K562 (cell line): ENCODE measurements around the gene PRUNE1. TPM values are rescaled to one million over a fixed set of nuclear protein-coding genes. Genes with fewer than 3 reads are reported as not detected.

Experiments used
- ARHGAP35 ChIP-seq: fragments of 450-650 bp; IDR thresholded peaks from 2 replicates; pipeline ENCODE4 v1.6.1; 2018; ENCODE audit not compliant: partially characterized antibody
- HMG20B ChIP-seq: fragments of 250-450 bp; sonication (Bioruptor Pico); IDR thresholded peaks from 2 replicates; pipeline ENCODE4 v1.5.0; 2021; ENCODE audit warnings: mild to moderate bottlenecking
- JUND ChIP-seq, 2 experiments: IDR thresholded peaks; 2 replicates in 1 of 2; 3 replicates in 1 of 2; pipeline ENCODE4 v1.6.1; 2011; ENCODE audit warnings: borderline replicate concordance in 2 of 2, low read depth in 2 of 2, low read length in 2 of 2, improper control_type of control experiment in 1 of 2, missing biosample characterization in 1 of 2, missing genetic modification characterization in 1 of 2, missing genetic modification reagents in 1 of 2
- MCM2 ChIP-seq: fragments of 450-650 bp; IDR thresholded peaks from 2 replicates; pipeline ENCODE4 v1.6.1; 2017; ENCODE audit warnings: low read depth, mild to moderate bottlenecking
- RAD21 ChIP-seq, 2 experiments: fragments of 250-450 bp in 1 of 2; fragments of 450-650 bp in 1 of 2; sonication (Bioruptor Pico) in 1 of 2; formaldehyde crosslinking in 1 of 2; IDR thresholded peaks in 1 of 2; conservative IDR thresholded peaks in 1 of 2; 2 replicates each; pipeline versions ENCODE4 v1.4.0 to v1.8.0; 2020 to 2022; ENCODE audit warnings: mild to moderate bottlenecking in 2 of 2, moderate library complexity in 1 of 2
- RUNX1 ChIP-seq: sonication (generic); IDR thresholded peaks from 2 replicates; pipeline ENCODE4 v1.6.1; 2016; ENCODE audit warnings: antibody characterized with exemption, low read depth
- SMARCC2 ChIP-seq: fragments of 450-650 bp; IDR thresholded peaks from 2 replicates; pipeline ENCODE4 v1.6.1; 2017; ENCODE audit warnings: antibody characterized with exemption, moderate library complexity, mild to moderate bottlenecking, low read depth
- ZC3H11A ChIP-seq: IDR thresholded peaks from 2 replicates; pipeline ENCODE4 v1.6.1; 2012; ENCODE audit warnings: low read depth, low read length, improper control_type of control experiment
- ZFP36 ChIP-seq: fragments of 150-350 bp; IDR thresholded peaks from 2 replicates; pipeline ENCODE4 v1.6.1; 2018; ENCODE audit warnings: low read length, low read depth; ENCODE audit not compliant: partially characterized antibody
- polyA plus RNA-seq, 8 experiments: library from polyadenylated mRNA; depleted of rRNA in 4 of 8; stranded (reverse) in 5 of 8; unstranded in 3 of 8; fragments of >200 nt; fragmentation: Nextera tagmentation in 2 of 8; fragmentation: Illumina TruSeq in 1 of 8; extraction: Ambion mirVana in 2 of 8; extraction: Trizol in 1 of 8; gene quantifications; 2 replicates each; pipeline versions ENCODE4 v1.2.1 to v1.2.3, GENCODE V29; 2011 to 2014; ENCODE audit warnings: inconsistent platforms in 1 of 8, missing spikeins in 1 of 8
- total RNA-seq, 7 experiments: library from RNA; depleted of rRNA in 6 of 7; stranded (reverse); fragments of >200 nt in 6 of 7; fragmentation: Illumina TruSeq in 2 of 7; extraction: Trizol in 2 of 7; gene quantifications; 2 replicates each; pipeline versions ENCODE4 v1.2.1 to v1.2.3, GENCODE V29; 2011 to 2021; ENCODE audit warnings: low replicate concordance in 1 of 7
- TF ChIP-seq, protein P1 (sequence below), 2 experiments: fragments of 450-650 bp; formaldehyde crosslinking in 1 of 2; IDR thresholded peaks; 2 replicates each; pipeline versions ENCODE4 v1.4.0 to v1.6.1; 2014 to 2020; ENCODE audit warnings: mild to moderate bottlenecking in 2 of 2, borderline replicate concordance in 1 of 2, low read depth in 1 of 2
- TF ChIP-seq, protein P2 (sequence below): fragments of 200-800 bp; sonication (Bioruptor generic); IDR thresholded peaks from 2 replicates; pipeline ENCODE4 v1.6.1; 2017; ENCODE audit warnings: missing genetic modification characterization, missing compliant biosample characterization
- TF ChIP-seq, protein P3 (sequence below): fragments of 450-650 bp; formaldehyde crosslinking; IDR thresholded peaks from 2 replicates; pipeline ENCODE4 v1.4.0; 2022; ENCODE audit warnings: missing genetic modification characterization
- TF ChIP-seq, protein P4 (sequence below): sonication (generic); formaldehyde crosslinking; IDR thresholded peaks from 2 replicates; pipeline ENCODE4 v1.8.1; 2023; ENCODE audit warnings: mild to moderate bottlenecking, missing genetic modification reagents

Gene PRUNE1
- total and polyA plus RNA-seq, 9 of the 15 experiments (the other 6 are each of a cell fraction or from before 2014, with no cell fraction given) = 16.7 to 48.3 (median 26.2) TPM

DNA sequence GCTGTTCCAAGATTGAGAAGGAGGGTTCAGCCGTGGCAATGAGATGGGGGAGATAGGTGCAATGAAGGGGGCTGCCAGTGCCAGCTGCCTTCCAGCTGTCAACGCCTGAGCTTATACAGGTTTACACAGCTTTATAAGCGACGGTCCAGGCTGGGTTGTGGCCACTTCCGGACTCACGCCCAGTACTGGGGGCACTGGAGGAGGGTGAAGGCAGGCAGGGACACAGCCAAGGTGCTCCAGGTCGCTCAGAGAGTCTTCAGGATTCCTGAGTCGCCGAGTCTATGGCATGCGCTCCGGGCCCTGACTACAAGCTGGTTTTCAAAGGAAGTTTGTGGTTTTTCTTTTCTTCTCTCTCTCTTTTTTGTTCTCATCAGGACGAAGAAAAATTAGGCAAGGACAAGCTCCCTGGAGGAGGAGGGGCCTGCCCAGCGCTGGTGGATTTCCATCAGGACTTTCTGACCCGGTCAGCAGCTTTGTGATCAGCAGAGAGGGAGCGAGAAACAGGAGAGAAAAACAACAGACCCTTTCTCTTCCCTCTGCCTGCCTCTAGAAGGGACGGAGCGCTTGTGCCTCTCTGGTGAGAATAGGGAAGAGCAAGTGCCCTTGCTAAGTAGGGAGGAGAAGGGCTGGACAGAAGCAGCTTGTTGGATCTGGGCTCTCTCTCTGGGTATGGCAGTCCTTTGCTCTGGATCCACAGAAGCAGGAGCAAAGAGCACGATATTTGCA is 1.8 kb upstream of the PRUNE1 start, which contains the start of gene MINDY1 (continued):
- TF ChIP-seq, protein P1, sequence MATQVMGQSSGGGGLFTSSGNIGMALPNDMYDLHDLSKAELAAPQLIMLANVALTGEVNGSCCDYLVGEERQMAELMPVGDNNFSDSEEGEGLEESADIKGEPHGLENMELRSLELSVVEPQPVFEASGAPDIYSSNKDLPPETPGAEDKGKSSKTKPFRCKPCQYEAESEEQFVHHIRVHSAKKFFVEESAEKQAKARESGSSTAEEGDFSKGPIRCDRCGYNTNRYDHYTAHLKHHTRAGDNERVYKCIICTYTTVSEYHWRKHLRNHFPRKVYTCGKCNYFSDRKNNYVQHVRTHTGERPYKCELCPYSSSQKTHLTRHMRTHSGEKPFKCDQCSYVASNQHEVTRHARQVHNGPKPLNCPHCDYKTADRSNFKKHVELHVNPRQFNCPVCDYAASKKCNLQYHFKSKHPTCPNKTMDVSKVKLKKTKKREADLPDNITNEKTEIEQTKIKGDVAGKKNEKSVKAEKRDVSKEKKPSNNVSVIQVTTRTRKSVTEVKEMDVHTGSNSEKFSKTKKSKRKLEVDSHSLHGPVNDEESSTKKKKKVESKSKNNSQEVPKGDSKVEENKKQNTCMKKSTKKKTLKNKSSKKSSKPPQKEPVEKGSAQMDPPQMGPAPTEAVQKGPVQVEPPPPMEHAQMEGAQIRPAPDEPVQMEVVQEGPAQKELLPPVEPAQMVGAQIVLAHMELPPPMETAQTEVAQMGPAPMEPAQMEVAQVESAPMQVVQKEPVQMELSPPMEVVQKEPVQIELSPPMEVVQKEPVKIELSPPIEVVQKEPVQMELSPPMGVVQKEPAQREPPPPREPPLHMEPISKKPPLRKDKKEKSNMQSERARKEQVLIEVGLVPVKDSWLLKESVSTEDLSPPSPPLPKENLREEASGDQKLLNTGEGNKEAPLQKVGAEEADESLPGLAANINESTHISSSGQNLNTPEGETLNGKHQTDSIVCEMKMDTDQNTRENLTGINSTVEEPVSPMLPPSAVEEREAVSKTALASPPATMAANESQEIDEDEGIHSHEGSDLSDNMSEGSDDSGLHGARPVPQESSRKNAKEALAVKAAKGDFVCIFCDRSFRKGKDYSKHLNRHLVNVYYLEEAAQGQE (IDR thresholded peaks at IDR 0.05; ENCODE audit: borderline replicate concordance) = peak; percentile 72
- TF ChIP-seq, protein P1 (CRISPR knock-in tag; IDR thresholded peaks at IDR 0.05; ENCODE audit: low read depth) = 0 out of 2 replicates have a peak, but pooled peaks have one; percentile 28
- no peak for TF ChIP-seq MCM2
- TF ChIP-seq, protein P2, sequence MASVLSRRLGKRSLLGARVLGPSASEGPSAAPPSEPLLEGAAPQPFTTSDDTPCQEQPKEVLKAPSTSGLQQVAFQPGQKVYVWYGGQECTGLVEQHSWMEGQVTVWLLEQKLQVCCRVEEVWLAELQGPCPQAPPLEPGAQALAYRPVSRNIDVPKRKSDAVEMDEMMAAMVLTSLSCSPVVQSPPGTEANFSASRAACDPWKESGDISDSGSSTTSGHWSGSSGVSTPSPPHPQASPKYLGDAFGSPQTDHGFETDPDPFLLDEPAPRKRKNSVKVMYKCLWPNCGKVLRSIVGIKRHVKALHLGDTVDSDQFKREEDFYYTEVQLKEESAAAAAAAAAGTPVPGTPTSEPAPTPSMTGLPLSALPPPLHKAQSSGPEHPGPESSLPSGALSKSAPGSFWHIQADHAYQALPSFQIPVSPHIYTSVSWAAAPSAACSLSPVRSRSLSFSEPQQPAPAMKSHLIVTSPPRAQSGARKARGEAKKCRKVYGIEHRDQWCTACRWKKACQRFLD (CRISPR knock-in tag) = peak; percentile 22; the same call in 1 of the 2 replicates
- TF ChIP-seq ARHGAP35 = no peak
- TF ChIP-seq RAD21 (CRISPR knock-in tag; conservative IDR thresholded peaks at IDR 0.05 in 1 of 2, IDR thresholded peaks at IDR 0.05 in 1 of 2) = peak; percentile 47 to 75
- TF ChIP-seq, protein P3, sequence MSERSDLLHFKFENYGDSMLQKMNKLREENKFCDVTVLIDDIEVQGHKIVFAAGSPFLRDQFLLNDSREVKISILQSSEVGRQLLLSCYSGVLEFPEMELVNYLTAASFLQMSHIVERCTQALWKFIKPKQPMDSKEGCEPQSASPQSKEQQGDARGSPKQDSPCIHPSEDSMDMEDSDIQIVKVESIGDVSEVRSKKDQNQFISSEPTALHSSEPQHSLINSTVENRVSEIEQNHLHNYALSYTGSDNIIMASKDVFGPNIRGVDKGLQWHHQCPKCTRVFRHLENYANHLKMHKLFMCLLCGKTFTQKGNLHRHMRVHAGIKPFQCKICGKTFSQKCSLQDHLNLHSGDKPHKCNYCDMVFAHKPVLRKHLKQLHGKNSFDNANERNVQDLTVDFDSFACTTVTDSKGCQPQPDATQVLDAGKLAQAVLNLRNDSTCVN (CRISPR knock-in tag) = no peak
- no peak for TF ChIP-seq ZC3H11A
- TF ChIP-seq SMARCC2 = no peak
- no peak for TF ChIP-seq RUNX1
- peak; percentile 6; the same call in 1 of the 2 replicates for TF ChIP-seq JUND (IDR thresholded peaks at IDR 0.05; ENCODE audit: borderline replicate concordance, low read depth, low read length)
- TF ChIP-seq JUND (tag; IDR thresholded peaks at IDR 0.05; ENCODE audit: borderline replicate concordance, low read depth, low read length) = no peak
- peak; percentile 5 for TF ChIP-seq ZFP36
- TF ChIP-seq, protein P4, sequence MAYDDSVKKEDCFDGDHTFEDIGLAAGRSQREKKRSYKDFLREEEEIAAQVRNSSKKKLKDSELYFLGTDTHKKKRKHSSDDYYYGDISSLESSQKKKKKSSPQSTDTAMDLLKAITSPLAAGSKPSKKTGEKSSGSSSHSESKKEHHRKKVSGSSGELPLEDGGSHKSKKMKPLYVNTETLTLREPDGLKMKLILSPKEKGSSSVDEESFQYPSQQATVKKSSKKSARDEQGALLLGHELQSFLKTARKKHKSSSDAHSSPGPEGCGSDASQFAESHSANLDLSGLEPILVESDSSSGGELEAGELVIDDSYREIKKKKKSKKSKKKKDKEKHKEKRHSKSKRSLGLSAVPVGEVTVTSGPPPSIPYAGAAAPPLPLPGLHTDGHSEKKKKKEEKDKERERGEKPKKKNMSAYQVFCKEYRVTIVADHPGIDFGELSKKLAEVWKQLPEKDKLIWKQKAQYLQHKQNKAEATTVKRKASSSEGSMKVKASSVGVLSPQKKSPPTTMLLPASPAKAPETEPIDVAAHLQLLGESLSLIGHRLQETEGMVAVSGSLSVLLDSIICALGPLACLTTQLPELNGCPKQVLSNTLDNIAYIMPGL (CRISPR knock-in tag) = no peak
- TF ChIP-seq HMG20B (CRISPR knock-in tag) = no peak
